Amniotic stem cell (primary cell): ENCODE measurements around the gene VMP1.

ENCODE experiments used
- DNase-seq: peaks from one replicate; lab custom pipeline; 2025; lab: John Stamatoyannopoulos, UW

Gene VMP1

GRCh38 chr17:59711936-59712335 is 4.5 kb downstream of the VMP1 start:
- no peak for DNase-seq

- DNase-seq = no peak
Measured at GRCh38 chr17:59712862-59713261, 5.4 kb downstream of the VMP1 start.

GRCh38 chr17:59714255-59714654 is 6.8 kb downstream of the VMP1 start:
- DNase-seq = no peak

GRCh38 chr17:59716427-59716826 is 9.0 kb downstream of the VMP1 start:
- DNase-seq = no peak

DNA sequence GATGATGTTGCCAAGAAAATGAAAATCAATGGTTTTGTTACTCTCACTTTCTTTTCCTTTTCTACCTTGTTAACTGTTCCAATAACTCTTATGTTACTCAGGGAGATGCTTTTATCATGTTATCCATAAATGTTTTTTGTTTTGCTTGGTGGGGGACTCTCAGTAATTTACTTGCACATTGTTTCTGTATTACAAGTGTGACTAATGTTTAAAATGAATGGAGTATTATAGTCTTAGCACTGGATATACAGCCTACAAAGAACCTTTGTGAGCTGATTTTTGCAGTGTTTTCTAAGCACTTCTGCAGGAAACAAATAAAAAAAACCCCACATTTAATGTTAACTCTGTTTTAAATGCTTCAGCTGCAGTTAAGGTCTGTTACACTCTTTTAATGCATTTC is 12.1 kb downstream of the VMP1 start:
- no peak for DNase-seq

- no peak for DNase-seq
Measured at GRCh38 chr17:59722623-59723022, 15.2 kb downstream of the VMP1 start.

- DNase-seq = no peak
Measured at GRCh38 chr17:59723041-59723440, 15.6 kb downstream of the VMP1 start.

- DNase-seq = no peak
Measured at GRCh38 chr17:59723607-59724006, 16.2 kb downstream of the VMP1 start.

- DNase-seq = no peak
Measured at GRCh38 chr17:59725691-59726090, 18.2 kb downstream of the VMP1 start.

DNA sequence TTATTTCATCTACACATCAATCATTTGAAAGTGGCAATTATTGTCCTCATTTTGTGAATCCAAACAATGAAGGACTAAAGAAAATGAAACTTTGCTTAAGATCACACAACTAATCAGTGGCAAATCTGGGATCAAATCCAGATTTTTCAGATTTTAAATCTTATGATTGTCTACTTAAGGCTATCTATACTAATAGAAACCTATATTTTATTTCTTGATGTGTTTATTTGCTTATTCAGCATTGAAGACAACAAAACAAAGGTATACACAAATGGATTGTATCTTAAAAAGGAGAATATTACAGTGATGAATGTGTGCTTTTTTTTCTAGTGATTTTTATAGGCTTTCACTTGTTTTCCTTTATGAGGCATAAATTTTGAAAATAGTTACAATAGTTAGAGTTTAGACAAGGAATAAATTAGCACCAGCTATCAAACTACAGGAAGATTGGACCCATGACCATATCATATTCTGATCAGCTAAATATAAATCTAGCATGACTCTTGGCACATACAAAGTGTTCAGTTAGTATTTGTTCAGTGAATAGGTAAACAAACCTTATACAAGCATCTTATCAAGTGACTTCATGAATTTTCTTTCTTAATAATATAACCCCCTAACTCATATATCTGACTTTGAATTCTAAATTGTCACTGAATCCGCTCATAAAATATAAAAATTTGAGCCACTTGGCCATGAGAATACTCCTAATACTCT is 20.5 kb downstream of the VMP1 start:
- DNase-seq = no peak

DNA sequence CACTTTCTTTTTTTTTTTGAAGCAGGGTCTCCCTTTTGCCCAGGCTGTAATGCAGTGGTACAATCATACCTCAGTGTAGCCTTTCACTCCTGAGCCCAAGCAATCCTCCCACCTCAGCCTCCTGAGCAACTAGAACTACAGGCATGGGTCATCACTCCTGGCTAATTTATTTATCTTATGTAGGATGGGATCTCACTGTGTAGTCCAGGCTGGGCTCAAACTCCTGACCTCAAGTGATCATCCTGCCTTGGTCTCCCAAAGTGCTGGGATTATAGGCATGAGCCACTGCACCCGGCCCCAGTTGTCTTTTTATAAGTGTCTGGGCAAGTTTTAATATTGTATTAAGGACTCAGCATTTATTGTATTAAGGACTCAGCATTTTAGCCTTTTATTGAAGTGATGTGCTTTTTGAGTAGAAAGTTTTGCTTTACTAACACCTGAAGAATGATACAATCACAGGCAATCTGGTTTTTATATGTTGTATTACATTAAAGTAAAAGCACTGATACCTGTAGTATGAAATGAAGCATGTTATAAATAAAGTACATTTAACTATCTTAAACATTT is 22.9 kb downstream of the VMP1 start:
- no peak for DNase-seq

- no peak for DNase-seq
Measured at GRCh38 chr17:59733697-59734096, 26.2 kb downstream of the VMP1 start.

DNA sequence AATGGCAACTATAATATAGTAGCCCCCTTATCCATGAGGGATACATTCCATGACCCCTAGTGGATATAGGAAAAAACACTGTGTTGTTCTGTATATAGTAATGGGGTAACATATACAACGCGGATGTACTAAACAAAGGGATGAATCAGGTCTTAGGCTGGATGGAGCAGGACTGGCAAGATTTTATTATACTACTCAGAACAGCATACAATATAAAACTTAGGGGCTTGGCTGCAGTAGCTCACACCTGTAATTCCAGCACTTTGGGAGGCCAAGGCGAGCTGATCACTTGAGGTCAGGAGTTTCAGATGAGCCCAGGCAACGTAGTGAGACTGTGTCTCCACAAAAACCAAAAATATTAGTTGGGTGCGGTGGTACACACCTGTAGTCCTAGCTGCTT is 26.8 kb downstream of the VMP1 start:
- no peak for DNase-seq

GRCh38 chr17:59737324-59737723 is 29.9 kb downstream of the VMP1 start:
- no peak for DNase-seq

DNA sequence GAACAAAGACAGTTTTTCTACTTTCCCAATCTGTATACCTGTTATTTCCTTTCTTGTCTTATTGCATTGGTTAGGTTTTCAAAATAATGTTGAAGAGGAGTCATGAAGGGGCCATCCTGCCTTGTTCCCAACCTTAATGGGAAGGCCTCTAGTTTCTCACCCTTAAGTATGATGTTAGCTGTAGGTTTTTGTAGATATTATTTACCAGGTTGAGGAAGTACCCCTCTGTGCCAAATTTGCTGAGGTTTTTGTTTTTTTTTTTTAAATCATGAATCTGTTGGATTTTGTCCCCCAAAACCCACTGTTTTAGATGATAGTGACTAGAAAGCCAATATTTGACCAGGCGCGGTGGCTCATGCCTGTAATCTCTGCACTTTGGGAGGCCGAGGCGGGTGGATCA is 36.4 kb downstream of the VMP1 start:
- no peak for DNase-seq

DNA sequence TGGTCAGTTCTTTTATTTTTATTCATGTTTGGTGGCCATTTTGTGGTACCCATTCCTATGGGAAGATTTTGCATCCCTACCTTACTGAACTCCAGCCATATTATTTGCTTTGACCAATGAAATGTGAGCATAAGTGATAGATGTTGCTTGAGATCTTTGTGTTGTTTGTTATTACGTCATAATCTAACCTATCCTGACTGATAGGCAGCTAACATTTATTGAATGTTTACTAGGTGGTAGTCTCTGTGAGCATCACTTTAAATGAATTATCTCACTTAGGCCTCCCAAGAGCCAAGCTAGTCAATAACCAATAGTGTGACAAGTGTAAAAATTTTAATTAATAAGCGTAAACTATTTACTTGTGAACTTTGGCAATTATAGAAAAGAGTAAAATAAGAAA is 37.6 kb downstream of the VMP1 start:
- no peak for DNase-seq

DNA sequence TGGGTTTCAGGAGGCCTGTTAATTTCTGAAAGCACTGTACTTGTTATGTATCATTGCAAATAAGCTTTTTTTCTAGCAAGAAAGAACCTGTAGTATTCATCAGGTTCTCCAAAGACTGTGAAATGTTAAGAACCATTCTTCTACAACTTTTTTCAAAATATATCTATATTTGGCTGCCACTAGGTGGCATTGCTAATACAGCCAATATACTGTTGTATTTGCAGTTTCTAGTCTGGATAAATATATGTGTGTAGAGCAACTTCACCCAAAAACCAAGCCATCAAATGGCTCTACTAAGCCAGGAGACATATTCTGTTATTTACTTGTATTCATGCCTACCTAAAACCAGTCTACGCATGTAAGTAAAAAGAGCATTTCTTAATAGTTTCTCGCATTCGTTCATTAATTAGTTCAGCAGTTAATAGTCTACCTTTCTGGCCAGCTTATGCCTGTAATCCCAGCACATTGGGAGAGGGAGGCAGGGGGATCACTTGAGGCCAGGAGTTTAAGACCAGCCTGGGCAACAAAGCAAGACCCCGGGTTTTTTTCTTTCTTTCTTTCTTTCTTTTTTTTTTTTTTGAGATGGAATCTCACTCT is 39.5 kb downstream of the VMP1 start:
- no peak for DNase-seq

GRCh38 chr17:59748591-59748990 is 41.1 kb downstream of the VMP1 start:
- DNase-seq = no peak

GRCh38 chr17:59751955-59752413 is 44.5 kb downstream of the VMP1 start:
- DNase-seq = no peak

DNA sequence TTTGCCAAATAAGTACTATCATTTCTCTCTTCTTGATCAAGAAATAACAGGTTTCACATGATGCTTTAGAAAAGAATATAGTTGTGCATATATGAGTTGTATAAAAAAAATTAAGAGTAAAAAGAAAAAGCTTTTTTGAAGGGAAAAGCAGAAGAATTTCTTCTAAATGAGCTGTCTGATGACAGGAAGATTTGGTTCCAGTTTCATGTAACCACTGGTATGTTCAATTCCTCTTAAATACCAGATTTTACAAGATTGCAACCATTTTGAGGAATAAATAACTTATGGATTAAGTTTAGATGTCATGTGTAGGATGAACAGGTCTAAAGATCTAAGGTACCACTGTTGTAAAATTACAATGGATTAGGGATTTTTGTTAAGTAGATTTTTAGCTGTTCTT is 45.0 kb downstream of the VMP1 start:
- DNase-seq = no peak

- DNase-seq = no peak
Measured at GRCh38 chr17:59752922-59753321, 45.5 kb downstream of the VMP1 start.

DNA sequence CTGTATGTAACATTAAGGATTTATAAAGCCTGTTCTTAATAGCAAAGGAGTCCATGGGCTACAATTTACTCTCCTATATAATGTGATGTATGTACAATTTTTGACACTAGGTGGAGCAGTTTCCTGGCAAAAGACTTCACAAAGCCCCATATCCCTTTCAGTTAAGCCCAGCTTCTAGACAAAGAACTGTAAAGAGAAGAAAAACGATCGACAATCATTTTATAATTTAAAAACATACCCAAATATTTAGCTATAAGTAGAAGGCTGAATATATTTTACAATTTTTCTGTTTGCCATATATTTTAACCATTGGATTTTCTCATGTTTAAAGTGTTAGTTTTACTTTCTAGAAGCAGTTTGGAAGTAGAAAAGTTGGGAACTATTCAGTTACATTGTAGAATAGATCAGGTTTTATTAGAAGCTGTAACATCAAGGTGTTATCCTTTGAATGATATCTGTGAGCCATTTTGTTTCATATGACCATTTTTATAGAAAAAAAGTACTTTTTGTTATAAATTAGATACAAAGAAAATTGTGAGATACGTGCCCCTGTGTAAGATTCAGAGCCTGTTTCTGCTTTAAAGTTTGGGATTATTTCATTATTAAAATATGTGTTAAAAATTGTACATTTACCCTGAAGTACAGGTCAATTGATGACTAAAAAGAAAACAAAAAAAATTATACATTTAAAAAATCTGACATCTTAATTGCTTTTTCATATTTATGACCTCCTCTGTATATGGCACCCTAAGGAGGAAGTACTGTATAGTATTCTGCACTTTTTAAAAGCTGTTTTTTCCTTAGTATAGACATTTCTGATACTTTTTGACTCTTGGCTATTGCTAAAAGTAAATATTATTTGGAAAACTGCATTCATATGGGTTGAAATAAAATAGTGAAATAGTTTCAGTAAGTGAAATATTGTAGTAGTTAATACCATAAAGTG is 46.3 kb downstream of the VMP1 start:
- peak; percentile 58 for DNase-seq
